ENCODE results near the gene CSRNP3.

Gene CSRNP3

DNA sequence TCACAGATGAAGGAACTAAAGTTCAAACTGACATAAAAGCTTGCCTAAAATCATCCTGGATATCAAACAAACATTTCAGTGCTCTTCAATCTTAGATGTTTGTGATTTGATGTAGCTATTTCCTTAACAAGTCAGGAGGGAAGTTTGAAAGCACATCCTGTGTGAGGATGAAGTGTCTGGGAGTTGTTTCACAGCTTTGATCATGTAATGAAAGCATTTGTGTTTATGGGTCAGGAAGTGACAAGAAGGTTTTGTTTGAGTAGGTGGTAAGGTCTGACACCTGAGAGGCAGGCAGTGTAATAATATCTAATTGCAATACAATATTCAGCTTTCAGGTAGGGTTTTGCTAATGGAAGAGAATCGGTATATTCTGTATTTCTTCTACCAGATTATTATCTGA is 26.0 kb upstream of the CSRNP3 start:
- Histone ChIP-seq H3K27me3 (ENCODE audit: control insufficient read depth in 1 of 2, insufficient read depth in 2 of 2, low read length in 2 of 2) (no peaks in the 10 kb centered on the region), H3K9ac (ENCODE audit: low read length) (no peak overlapping the region), H3K9me3 (ENCODE audit: low read length) (no peaks in the 10 kb centered on the region), H3K4me3 (ENCODE audit: low read depth in 1 of 2, low read length in 2 of 2) (no peak overlapping the region), H3K36me3 (ENCODE audit: insufficient read depth, low read length) (no peaks in the 10 kb centered on the region), H3K27ac (ENCODE audit: low read depth, low read length) (no peak overlapping the region), H3K4me1 (ENCODE audit: insufficient read depth, low read length) (no peaks in the 10 kb centered on the region)

DNA sequence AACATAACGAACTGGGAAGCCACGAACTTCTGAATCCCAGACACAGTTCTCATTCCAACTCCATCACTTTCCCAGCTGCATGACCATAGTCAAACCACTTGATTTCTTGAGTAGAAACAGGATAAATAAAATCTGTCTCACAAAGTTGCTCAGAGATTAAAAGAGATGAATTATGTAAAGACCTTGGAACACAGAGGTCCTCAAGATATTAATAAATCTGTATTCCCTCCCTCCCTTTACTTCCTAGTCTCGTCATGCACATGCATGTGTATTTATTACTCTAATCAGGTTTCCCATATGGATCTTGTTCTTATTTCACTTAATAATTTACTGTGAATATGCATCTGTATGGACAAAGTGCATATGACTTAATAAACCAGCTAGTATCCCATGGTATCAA is 21.1 kb upstream of the CSRNP3 start:
- H3K4me1 ChIP-seq (ENCODE audit: insufficient read depth, low read length): no peaks in the 10 kb centered on the region
- no peaks in the 10 kb centered on the region for H3K9me3 ChIP-seq (ENCODE audit: low read length)
- no peaks in the 10 kb centered on the region for H3K36me3 ChIP-seq (ENCODE audit: insufficient read depth, low read length)
- no peak overlapping the region for H3K9ac ChIP-seq (ENCODE audit: low read length)
- no peak overlapping the region for H3K27ac ChIP-seq (ENCODE audit: low read depth, low read length)
- no peak overlapping the region for H3K4me3 ChIP-seq (ENCODE audit: low read depth in 1 of 2, low read length in 2 of 2)
- H3K27me3 ChIP-seq (ENCODE audit: control insufficient read depth in 1 of 2, insufficient read depth in 2 of 2, low read length in 2 of 2): no peaks in the 10 kb centered on the region

DNA sequence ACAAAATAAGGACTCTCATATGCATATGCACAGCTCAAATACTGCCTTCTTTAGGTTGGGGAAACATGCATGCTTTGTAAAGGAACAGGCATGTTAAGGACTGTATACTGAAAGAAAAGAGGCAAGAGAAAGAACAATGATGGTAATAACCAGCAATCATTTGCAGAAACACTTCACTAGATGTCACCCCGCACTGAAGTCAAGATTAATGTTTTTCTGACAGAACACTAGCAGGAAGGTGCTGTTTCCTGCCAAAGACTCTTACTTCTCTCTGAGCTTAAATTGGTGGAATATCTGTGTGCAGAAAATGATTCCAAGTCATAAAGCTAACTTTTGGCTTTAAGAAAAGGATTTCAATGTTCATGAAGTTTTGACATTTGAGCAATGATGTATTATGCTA is 19.3 kb upstream of the CSRNP3 start:
- H3K27ac ChIP-seq (ENCODE audit: low read depth, low read length): no peak overlapping the region
- H3K9ac ChIP-seq (ENCODE audit: low read length): no peak overlapping the region
- H3K27me3 ChIP-seq (ENCODE audit: control insufficient read depth in 1 of 2, insufficient read depth in 2 of 2, low read length in 2 of 2): no peaks in the 10 kb centered on the region
- no peaks in the 10 kb centered on the region for H3K4me1 ChIP-seq (ENCODE audit: insufficient read depth, low read length)
- H3K4me3 ChIP-seq (ENCODE audit: low read depth in 1 of 2, low read length in 2 of 2): no peak overlapping the region
- H3K9me3 ChIP-seq (ENCODE audit: low read length): no peaks in the 10 kb centered on the region
- no peaks in the 10 kb centered on the region for H3K36me3 ChIP-seq (ENCODE audit: insufficient read depth, low read length)

DNA sequence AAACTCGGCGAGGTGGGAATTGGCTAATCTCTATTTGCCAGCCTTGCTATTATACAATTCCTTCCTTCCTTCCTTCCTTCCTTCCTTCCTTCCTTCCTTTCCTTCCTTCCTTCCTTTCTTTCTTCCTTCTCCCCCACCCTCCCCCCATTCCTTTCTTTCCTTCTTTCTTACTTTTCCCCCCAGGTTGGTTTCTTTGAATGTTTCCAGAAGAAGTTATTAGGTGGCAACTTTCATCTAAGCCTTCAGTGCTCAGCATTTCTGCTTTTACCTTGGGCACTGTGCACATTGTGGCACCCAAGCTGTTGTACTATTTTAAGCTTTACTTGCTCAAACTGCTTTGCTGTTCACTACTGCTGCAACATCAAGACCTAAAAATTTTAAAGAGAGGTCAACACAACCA is 17.2 kb upstream of the CSRNP3 start:
- Histone ChIP-seq H3K9ac (ENCODE audit: low read length) (no peak overlapping the region), H3K27me3 (ENCODE audit: control insufficient read depth in 1 of 2, insufficient read depth in 2 of 2, low read length in 2 of 2) (no peaks in the 10 kb centered on the region), H3K4me3 (ENCODE audit: low read depth in 1 of 2, low read length in 2 of 2) (no peak overlapping the region), H3K36me3 (ENCODE audit: insufficient read depth, low read length) (no peaks in the 10 kb centered on the region), H3K27ac (ENCODE audit: low read depth, low read length) (no peak overlapping the region), H3K4me1 (ENCODE audit: insufficient read depth, low read length) (no peaks in the 10 kb centered on the region), H3K9me3 (ENCODE audit: low read length) (no peaks in the 10 kb centered on the region)

DNA sequence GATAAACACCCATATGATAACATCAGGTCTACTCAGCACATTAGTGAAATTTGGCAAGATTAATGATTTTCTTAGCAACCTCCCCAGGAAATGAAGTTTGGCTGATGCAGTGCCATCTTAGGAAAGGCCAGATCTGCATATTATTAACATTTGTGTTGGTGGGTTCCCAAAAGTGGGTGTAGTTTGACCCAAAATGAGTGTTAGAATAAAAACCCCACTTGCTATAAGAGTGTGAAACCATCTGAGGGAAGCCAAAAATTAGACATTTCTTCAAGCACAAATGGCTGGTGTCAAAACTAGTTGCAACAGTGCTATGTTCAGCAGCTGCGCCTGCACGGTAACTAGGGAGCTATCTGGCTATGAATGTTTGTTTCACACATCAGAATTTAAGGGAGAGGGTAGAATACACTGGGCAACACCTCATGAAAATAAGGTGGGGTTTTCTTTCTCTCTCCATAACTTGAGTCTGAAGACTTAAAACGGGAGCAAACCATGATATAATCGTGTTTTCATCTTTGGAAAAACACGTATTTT is 15.9 kb upstream of the CSRNP3 start:
- Histone ChIP-seq H3K9ac (ENCODE audit: low read length) (no peak overlapping the region), H3K27me3 (ENCODE audit: control insufficient read depth in 1 of 2, insufficient read depth in 2 of 2, low read length in 2 of 2) (no peaks in the 10 kb centered on the region), H3K9me3 (ENCODE audit: low read length) (no peaks in the 10 kb centered on the region), H3K27ac (ENCODE audit: low read depth, low read length) (no peak overlapping the region), H3K4me1 (ENCODE audit: insufficient read depth, low read length) (no peaks in the 10 kb centered on the region), H3K36me3 (ENCODE audit: insufficient read depth, low read length) (no peaks in the 10 kb centered on the region), H3K4me3 (ENCODE audit: low read depth in 1 of 2, low read length in 2 of 2) (no peak overlapping the region)

DNA sequence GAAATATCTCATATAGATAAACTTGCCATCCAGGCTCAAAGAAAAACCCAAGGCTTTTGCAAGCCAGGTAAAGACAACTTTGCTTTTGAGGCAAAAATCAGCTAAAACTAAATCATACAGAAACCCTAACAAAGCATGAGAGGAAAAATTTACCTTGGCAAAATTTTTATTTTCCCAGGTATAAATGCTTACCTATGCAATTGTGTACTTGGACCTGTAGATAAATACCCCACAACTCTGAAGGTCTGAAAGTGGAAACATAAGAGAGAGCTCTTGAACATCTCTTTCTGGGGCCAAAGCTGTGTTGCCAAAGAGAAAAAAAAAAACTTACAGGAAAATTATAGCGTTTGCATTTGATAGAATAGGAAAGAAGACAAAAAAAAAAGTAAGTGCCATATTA is 14.6 kb upstream of the CSRNP3 start:
- Histone ChIP-seq H3K4me1 (ENCODE audit: insufficient read depth, low read length) (no peaks in the 10 kb centered on the region), H3K9ac (ENCODE audit: low read length) (no peak overlapping the region), H3K36me3 (ENCODE audit: insufficient read depth, low read length) (no peaks in the 10 kb centered on the region), H3K4me3 (ENCODE audit: low read depth in 1 of 2, low read length in 2 of 2) (no peak overlapping the region), H3K27ac (ENCODE audit: low read depth, low read length) (no peak overlapping the region), H3K27me3 (ENCODE audit: control insufficient read depth in 1 of 2, insufficient read depth in 2 of 2, low read length in 2 of 2) (no peaks in the 10 kb centered on the region), H3K9me3 (ENCODE audit: low read length) (no peaks in the 10 kb centered on the region)

DNA sequence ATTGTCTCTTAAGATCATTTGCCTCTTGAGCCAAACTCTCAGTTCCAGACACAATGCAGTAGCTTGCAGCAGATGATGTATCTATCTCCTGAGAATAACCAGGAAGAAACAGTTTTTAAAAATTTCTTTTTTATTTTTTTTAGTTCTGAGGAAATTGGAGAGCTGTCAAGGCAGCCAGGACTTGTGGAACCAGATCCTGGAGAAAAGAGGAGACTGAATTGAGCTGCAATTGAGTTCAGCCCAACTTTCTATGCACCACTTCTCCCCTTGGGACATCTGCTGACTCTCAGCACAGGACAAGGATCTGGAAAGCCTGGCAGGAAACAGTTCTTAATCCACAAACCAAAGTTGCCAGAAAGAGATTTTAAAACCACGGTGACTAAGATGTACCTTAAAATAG is 13.5 kb upstream of the CSRNP3 start:
- no peak overlapping the region for H3K4me3 ChIP-seq (ENCODE audit: low read depth in 1 of 2, low read length in 2 of 2)
- H3K27me3 ChIP-seq (ENCODE audit: control insufficient read depth in 1 of 2, insufficient read depth in 2 of 2, low read length in 2 of 2): no peaks in the 10 kb centered on the region
- no peak overlapping the region for H3K27ac ChIP-seq (ENCODE audit: low read depth, low read length)
- H3K36me3 ChIP-seq (ENCODE audit: insufficient read depth, low read length): no peaks in the 10 kb centered on the region
- no peaks in the 10 kb centered on the region for H3K4me1 ChIP-seq (ENCODE audit: insufficient read depth, low read length)
- no peaks in the 10 kb centered on the region for H3K9me3 ChIP-seq (ENCODE audit: low read length)
- no peak overlapping the region for H3K9ac ChIP-seq (ENCODE audit: low read length)

DNA sequence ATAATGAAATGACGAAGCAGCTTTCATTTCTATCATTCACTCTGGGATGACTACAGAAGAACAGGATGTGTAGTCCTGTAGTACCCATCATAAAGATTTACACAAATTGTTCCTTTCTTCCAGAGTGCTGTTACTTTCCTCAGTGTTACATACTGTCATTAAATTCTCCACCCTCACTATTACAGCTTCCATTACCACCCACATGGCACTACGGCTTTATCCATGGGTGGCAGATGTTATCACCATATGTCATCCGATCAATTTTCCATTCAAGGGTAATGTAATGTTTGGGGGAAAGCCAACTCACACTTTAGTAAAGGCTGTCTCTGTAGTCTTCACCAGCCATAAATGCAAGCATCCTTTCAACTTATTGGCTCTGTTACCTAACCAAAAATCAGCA is 7.1 kb upstream of the CSRNP3 start:
- Histone ChIP-seq H3K27me3 (ENCODE audit: control insufficient read depth in 1 of 2, insufficient read depth in 2 of 2, low read length in 2 of 2) (no peaks in the 10 kb centered on the region), H3K36me3 (ENCODE audit: insufficient read depth, low read length) (no peaks in the 10 kb centered on the region), H3K4me1 (ENCODE audit: insufficient read depth, low read length) (no peaks in the 10 kb centered on the region), H3K9ac (ENCODE audit: low read length) (no peak overlapping the region), H3K4me3 (ENCODE audit: low read depth in 1 of 2, low read length in 2 of 2) (no peak overlapping the region), H3K27ac (ENCODE audit: low read depth, low read length) (no peak overlapping the region), H3K9me3 (ENCODE audit: low read length) (no peaks in the 10 kb centered on the region)

DNA sequence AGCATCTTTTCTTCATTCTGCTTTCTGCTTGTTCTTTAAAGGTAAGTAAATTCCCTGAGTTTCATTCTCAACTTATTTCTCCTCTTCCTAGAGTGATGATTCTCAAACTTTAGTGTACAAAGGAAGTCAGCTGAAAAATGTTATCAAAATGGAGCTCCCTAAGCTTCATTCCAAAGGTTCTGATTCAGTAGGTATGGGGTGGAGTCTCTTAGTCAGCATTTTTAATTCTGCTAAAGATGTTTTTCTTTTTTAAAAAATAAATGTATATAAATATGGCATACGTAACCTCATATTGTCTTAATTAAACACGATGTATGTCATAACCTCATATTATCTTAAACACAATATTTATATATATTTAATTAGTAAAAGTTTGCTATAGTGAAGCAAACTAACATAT is 3.1 kb upstream of the CSRNP3 start:
- H3K9me3 ChIP-seq (ENCODE audit: low read length): no peaks in the 10 kb centered on the region
- no peaks in the 10 kb centered on the region for H3K4me1 ChIP-seq (ENCODE audit: insufficient read depth, low read length)
- H3K27ac ChIP-seq (ENCODE audit: low read depth, low read length): no peak overlapping the region
- no peak overlapping the region for H3K4me3 ChIP-seq (ENCODE audit: low read depth in 1 of 2, low read length in 2 of 2)
- H3K27me3 ChIP-seq (ENCODE audit: control insufficient read depth in 1 of 2, insufficient read depth in 2 of 2, low read length in 2 of 2): no peaks in the 10 kb centered on the region
- no peaks in the 10 kb centered on the region for H3K36me3 ChIP-seq (ENCODE audit: insufficient read depth, low read length)
- H3K9ac ChIP-seq (ENCODE audit: low read length): no peak overlapping the region

DNA sequence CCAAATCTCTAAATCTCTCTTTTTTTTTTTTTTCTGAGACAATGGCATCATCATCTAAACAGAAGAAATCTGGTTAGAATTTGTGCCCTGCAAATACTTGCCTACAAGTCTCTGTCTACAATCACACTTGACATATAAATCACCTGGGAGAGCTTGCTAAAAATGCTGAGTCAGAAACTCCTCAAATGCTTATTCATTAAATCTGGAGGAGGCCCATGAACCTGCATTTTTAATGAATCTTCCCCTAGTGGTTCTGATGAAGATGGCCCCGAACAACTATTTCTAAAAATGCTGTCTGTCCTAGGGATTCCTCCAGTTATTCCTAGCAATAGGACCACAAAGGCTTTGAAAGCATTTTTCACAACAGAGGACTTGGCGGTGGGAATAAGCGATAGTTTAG is 1.6 kb upstream of the CSRNP3 start:
- H3K27ac ChIP-seq (ENCODE audit: low read depth, low read length): no peak overlapping the region
- H3K4me1 ChIP-seq (ENCODE audit: insufficient read depth, low read length): no peaks in the 10 kb centered on the region
- no peaks in the 10 kb centered on the region for H3K36me3 ChIP-seq (ENCODE audit: insufficient read depth, low read length)
- no peak overlapping the region for H3K4me3 ChIP-seq (ENCODE audit: low read depth in 1 of 2, low read length in 2 of 2)
- no peak overlapping the region for H3K9ac ChIP-seq (ENCODE audit: low read length)
- no peaks in the 10 kb centered on the region for H3K27me3 ChIP-seq (ENCODE audit: control insufficient read depth in 1 of 2, insufficient read depth in 2 of 2, low read length in 2 of 2)
- no peaks in the 10 kb centered on the region for H3K9me3 ChIP-seq (ENCODE audit: low read length)

DNA sequence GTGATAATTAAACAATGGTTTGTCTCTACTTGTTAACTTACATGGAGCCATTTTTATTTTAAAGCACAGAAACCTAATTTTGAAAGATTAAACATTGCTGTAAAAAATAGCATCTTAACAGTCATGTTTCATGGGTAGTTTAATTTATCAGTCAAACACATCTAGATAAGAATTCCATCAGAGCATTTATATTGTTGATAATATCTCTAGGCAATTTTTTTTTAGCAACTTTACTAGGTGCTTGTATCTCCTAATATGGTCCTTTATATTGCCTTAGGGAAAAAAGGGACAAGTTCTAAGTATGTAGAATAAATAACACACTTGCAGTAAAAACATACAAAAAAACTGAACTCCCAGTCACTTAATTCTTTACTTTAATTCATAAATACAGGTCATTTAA is 863 bp downstream of the CSRNP3 start:
- H3K27ac ChIP-seq (ENCODE audit: low read depth, low read length): no peak overlapping the region
- no peaks in the 10 kb centered on the region for H3K4me1 ChIP-seq (ENCODE audit: insufficient read depth, low read length)
- no peaks in the 10 kb centered on the region for H3K27me3 ChIP-seq (ENCODE audit: control insufficient read depth in 1 of 2, insufficient read depth in 2 of 2, low read length in 2 of 2)
- H3K9ac ChIP-seq (ENCODE audit: low read length): no peak overlapping the region
- no peaks in the 10 kb centered on the region for H3K36me3 ChIP-seq (ENCODE audit: insufficient read depth, low read length)
- peak overlapping the region; percentile 49 to 58 for H3K4me3 ChIP-seq (ENCODE audit: low read depth in 1 of 2, low read length in 2 of 2)
- no peaks in the 10 kb centered on the region for H3K9me3 ChIP-seq (ENCODE audit: low read length)

DNA sequence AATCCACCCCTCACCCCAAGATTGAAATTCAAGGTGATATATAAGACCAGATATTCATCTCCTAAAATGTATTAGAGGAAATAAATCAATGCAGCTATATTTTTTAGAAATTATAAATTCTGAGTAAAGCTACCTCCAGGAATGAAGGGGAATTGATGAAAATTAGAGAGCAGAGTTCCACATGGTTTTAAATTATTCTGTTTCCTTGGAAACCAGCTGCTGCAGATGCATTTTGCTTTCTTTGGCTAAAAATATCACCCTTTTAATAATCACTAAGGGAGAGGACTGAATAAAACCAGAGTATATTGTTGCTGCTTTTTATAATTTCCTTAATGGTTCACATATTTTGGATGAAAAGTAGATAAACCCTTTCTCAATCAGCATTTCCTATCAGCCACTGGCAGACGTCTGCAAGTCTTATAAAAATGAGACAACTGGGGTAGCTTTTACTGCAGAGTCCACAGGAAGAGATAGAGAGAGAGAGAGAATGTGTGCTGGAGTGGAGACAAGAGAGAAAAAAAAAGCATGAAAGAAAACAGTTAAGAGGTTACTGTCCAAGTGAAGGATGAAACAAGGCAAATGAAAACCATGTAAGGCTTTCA is 2.0 kb downstream of the CSRNP3 start:
- Histone ChIP-seq H3K9ac (ENCODE audit: low read length) (no peak overlapping the region), H3K9me3 (ENCODE audit: low read length) (no peaks in the 10 kb centered on the region), H3K27ac (ENCODE audit: low read depth, low read length) (no peak overlapping the region), H3K4me3 (ENCODE audit: low read depth in 1 of 2, low read length in 2 of 2) (no peak overlapping the region), H3K27me3 (ENCODE audit: control insufficient read depth in 1 of 2, insufficient read depth in 2 of 2, low read length in 2 of 2) (no peaks in the 10 kb centered on the region), H3K4me1 (ENCODE audit: insufficient read depth, low read length) (no peaks in the 10 kb centered on the region), H3K36me3 (ENCODE audit: insufficient read depth, low read length) (no peaks in the 10 kb centered on the region)
